ENCODE measurements around the gene RUNX1. TPM values are rescaled to one million over a fixed set of nuclear protein-coding genes. Genes with fewer than 3 reads are reported as not detected.

RUNX1 gene
- total and polyA plus RNA-seq, 10 donors = 4.8 to 70.0 (median 43.6) TPM

GRCh38 chr21:34822168-34822567 lies 226.9 kb downstream of the RUNX1 start:
- Histone ChIP-seq H3K4me3 (no peak overlapping the region), H3K9me3 (peaks cover 0 to 6% (median 0%) of the 10 kb centered on the region in 8 donors), H3K27me3 (replicated peaks in 1 of 7) (no peaks in the 10 kb centered on the region), H3K27ac (no peak overlapping the region), H3K36me3 (peaks cover 0 to 100% (median 18%) of the 10 kb centered on the region in 6 donors), H3K4me1 (peaks cover 0 to 13% (median 2%) of the 10 kb centered on the region in 6 donors)
- no peak for TF ChIP-seq POLR2AphosphoS5 (IDR thresholded peaks at IDR 0.05)
- TF ChIP-seq, protein P1, sequence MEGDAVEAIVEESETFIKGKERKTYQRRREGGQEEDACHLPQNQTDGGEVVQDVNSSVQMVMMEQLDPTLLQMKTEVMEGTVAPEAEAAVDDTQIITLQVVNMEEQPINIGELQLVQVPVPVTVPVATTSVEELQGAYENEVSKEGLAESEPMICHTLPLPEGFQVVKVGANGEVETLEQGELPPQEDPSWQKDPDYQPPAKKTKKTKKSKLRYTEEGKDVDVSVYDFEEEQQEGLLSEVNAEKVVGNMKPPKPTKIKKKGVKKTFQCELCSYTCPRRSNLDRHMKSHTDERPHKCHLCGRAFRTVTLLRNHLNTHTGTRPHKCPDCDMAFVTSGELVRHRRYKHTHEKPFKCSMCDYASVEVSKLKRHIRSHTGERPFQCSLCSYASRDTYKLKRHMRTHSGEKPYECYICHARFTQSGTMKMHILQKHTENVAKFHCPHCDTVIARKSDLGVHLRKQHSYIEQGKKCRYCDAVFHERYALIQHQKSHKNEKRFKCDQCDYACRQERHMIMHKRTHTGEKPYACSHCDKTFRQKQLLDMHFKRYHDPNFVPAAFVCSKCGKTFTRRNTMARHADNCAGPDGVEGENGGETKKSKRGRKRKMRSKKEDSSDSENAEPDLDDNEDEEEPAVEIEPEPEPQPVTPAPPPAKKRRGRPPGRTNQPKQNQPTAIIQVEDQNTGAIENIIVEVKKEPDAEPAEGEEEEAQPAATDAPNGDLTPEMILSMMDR (IDR thresholded peaks at IDR 0.05 in 8 of 11, conservative IDR thresholded peaks at IDR 0.05 in 3 of 11) = no peak
- TF ChIP-seq POLR2A (IDR thresholded peaks at IDR 0.05) = no peak
- 78 to 85% (median 84%) methylated on average over 5 of the region's 5 CpGs for WGBS, 5 donors
- DNase-seq = no peak
- intact Hi-C loops (cut with DNase I; ENCODE audit: low total_unique reads) = no loop called here

DNA sequence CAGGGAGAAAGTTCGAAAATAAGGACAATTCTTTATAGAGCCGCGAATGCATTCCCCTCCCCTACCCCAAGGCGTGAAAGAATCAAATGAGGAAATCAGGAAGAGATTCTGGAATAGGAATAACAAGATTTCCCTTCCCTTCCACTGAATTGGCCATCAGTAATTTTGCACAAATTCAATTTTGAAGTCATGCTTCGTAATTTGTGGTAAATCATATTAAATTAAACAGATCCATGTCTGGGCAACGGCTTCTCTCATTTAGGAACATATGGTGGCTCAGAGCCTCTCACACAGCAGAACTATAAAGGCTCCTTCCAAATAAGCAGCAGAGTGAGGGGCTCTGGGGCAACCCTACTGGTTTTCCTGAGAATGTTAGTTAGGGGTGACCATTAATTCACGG lies 227.4 kb downstream of the RUNX1 start:
- Histone ChIP-seq H3K4me1 (peaks cover 0 to 9% (median 2%) of the 10 kb centered on the region in 6 donors), H3K4me3 (no peak overlapping the region), H3K9me3 (peaks cover 0 to 4% (median 0%) of the 10 kb centered on the region in 8 donors), H3K27me3 (replicated peaks in 1 of 7) (no peaks in the 10 kb centered on the region), H3K36me3 (peaks cover 0 to 100% (median 19%) of the 10 kb centered on the region in 6 donors), H3K27ac (no peak overlapping the region)
- intact Hi-C loops (cut with DNase I; ENCODE audit: low total_unique reads) = no loop called here
- TF ChIP-seq POLR2AphosphoS5 (IDR thresholded peaks at IDR 0.05) (no peak), POLR2A (IDR thresholded peaks at IDR 0.05) (no peak)
- TF ChIP-seq, protein P1 (IDR thresholded peaks at IDR 0.05 in 8 of 11, conservative IDR thresholded peaks at IDR 0.05 in 3 of 11) = no peak
- WGBS, 5 donors = 91 to 95% (median 93%) methylated on average over 7 of the region's 7 CpGs
- DNase-seq = no peak

DNA sequence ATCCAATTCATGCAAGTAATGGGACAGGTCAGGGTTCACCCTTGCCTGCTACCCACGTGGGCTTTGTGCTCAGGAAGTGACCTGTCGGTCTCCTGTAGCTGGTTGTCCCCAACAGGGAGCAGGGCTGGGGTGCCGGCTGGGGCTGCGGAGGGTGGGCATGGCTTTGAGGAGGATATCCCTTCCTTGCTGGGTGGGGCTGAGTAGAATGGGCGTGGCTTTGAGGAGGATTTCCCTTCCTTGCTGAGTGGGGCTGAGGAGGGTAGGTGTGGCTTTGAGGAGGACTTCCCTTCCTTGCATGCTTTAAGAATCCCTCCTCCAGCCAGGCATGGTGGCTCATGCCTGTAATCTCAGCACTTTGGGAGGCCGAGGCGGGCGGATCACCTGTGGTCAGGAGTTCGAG lies 229.1 kb downstream of the RUNX1 start:
- H3K36me3 ChIP-seq = peaks cover 0 to 100% (median 17%) of the 10 kb centered on the region in 6 donors
- DNase-seq = no peak
- intact Hi-C loops (cut with DNase I; ENCODE audit: low total_unique reads) = no loop called here
- no peak overlapping the region for H3K27ac ChIP-seq
- WGBS, 5 donors = 82 to 85% (median 82%) methylated on average over 9 of the region's 9 CpGs
- peaks cover 0 to 7% (median 0%) of the 10 kb centered on the region in 6 donors for H3K4me1 ChIP-seq
- TF ChIP-seq, protein P1 (IDR thresholded peaks at IDR 0.05 in 8 of 11, conservative IDR thresholded peaks at IDR 0.05 in 3 of 11) = no peak
- no peaks in the 10 kb centered on the region for H3K9me3 ChIP-seq
- H3K4me3 ChIP-seq = no peak overlapping the region
- no peaks in the 10 kb centered on the region for H3K27me3 ChIP-seq (replicated peaks in 1 of 7)

DNA sequence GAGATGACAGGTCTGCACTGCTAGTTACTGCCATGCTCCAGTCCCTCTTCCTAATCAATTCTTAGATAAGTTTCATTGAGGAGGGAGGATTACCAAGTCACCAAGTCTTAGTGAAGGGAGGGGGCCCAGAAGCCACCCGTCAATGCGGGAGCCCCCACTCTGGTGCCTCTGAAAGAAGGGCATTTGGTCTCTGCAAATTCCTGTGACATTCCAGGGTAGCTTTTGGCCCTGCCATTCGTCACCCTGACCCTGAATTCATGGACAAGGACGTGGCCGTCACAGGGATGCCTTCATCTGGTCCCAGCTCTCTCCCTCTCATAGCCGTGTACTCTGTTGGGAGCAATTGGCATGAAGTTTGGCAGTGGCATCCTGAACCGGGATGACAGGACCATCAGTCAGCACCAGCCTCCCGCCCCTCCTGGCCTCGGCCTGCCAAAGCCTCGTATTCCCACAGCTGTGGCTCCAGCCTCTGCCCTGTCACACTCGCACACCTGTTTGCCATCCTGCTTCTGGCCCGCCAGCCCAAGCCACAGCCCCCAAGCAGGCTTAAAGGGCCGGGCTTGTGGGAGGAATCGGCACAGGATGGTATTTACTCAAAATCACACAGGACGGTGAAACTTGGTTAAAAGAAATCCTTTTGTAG lies 229.6 kb downstream of the RUNX1 start:
- no peak overlapping the region for H3K27ac ChIP-seq
- no peak overlapping the region for H3K4me3 ChIP-seq
- no peaks in the 10 kb centered on the region for H3K9me3 ChIP-seq
- DNase-seq = no peak
- 84 to 90% (median 88%) methylated on average over 15 of the region's 15 CpGs for WGBS, 5 donors
- TF ChIP-seq, protein P1 (IDR thresholded peaks at IDR 0.05 in 8 of 11, conservative IDR thresholded peaks at IDR 0.05 in 3 of 11) = no peak
- TF ChIP-seq POLR2AphosphoS5 (IDR thresholded peaks at IDR 0.05) = peak in 1 of 3 donors; percentile 62
- no peaks in the 10 kb centered on the region for H3K27me3 ChIP-seq (replicated peaks in 1 of 7)
- intact Hi-C loops (cut with DNase I; ENCODE audit: low total_unique reads) = no loop called here
- H3K36me3 ChIP-seq = peaks cover 0 to 100% (median 17%) of the 10 kb centered on the region in 6 donors
- H3K4me1 ChIP-seq = peaks cover 0 to 10% (median 0%) of the 10 kb centered on the region in 6 donors

Measured in spleen (tissue), 11 donors.